Right renal pelvis (tissue), 4 donors: ENCODE data around the gene ADGRB3. TPM values are rescaled to one million over a fixed set of nuclear protein-coding genes. Genes with fewer than 3 reads are reported as not detected.
"Not testable (repeated sequence)": the region's sequence is repeated elsewhere in the genome, so short reads cannot be mapped to it uniquely, and the experiment has no call there.

Experiments
- DNase-seq, 4 donors: peaks; one replicate each; pipeline ENCODE4 v3.0.0-alpha.2; 2013; ENCODE audit warnings: low read depth in 4 of 4, low spot score in 3 of 4, missing footprints in 1 of 4
- polyA plus RNA-seq, 4 donors: library from polyadenylated mRNA; unstranded; fragments of 120-200 nt; gene quantifications; one replicate each; pipeline ENCODE4 v1.2.1, GENCODE V29; 2013; ENCODE audit not compliant: insufficient read length in 4 of 4

Gene ADGRB3
- polyA plus RNA-seq, 4 donors: 4.2 to 5.5 (median 4.9) TPM

GRCh38 chr6:68901044-68901443 lies 266.0 kb downstream of the ADGRB3 start:
- DNase-seq: no peak

GRCh38 chr6:68911334-68911733 lies 276.3 kb downstream of the ADGRB3 start:
- DNase-seq: no peak

- no peak for DNase-seq
Observed at GRCh38 chr6:68911811-68912210, 276.7 kb downstream of the ADGRB3 start.

- DNase-seq: not testable (repeated sequence)
Observed at GRCh38 chr6:68912805-68913204, 277.7 kb downstream of the ADGRB3 start.

- DNase-seq: peak in 3 of 4 donors; percentile 16 to 44 (median 39)
Observed at GRCh38 chr6:68915586-68915985, 280.5 kb downstream of the ADGRB3 start.

GRCh38 chr6:68919537-68919936 lies 284.5 kb downstream of the ADGRB3 start:
- DNase-seq: no peak

- DNase-seq: no peak
Observed at GRCh38 chr6:68941345-68941744, 306.3 kb downstream of the ADGRB3 start.

GRCh38 chr6:68947721-68948120 lies 312.6 kb downstream of the ADGRB3 start:
- DNase-seq: no peak

GRCh38 chr6:68951270-68951669 lies 316.2 kb downstream of the ADGRB3 start:
- DNase-seq: no peak

GRCh38 chr6:68958327-68958726 lies 323.2 kb downstream of the ADGRB3 start:
- no peak for DNase-seq

GRCh38 chr6:68967549-68968300 lies 332.6 kb downstream of the ADGRB3 start:
- DNase-seq: peak; percentile 43 to 48 (median 46)

GRCh38 chr6:68968301-68968649 lies 333.2 kb downstream of the ADGRB3 start:
- DNase-seq: no peak

- no peak for DNase-seq
Observed at GRCh38 chr6:68973066-68973465, 338.0 kb downstream of the ADGRB3 start.

GRCh38 chr6:68975064-68975463 lies 340.0 kb downstream of the ADGRB3 start:
- DNase-seq: no peak

GRCh38 chr6:68975816-68976215 lies 340.7 kb downstream of the ADGRB3 start:
- no peak for DNase-seq

GRCh38 chr6:68976260-68976659 lies 341.2 kb downstream of the ADGRB3 start:
- DNase-seq: no peak

- DNase-seq: no peak
Observed at GRCh38 chr6:68978411-68978810, 343.3 kb downstream of the ADGRB3 start.

GRCh38 chr6:68981668-68982067 lies 346.6 kb downstream of the ADGRB3 start:
- DNase-seq: not testable (repeated sequence)

GRCh38 chr6:68988698-68989097 lies 353.6 kb downstream of the ADGRB3 start:
- no peak for DNase-seq

GRCh38 chr6:68990317-68990716 lies 355.2 kb downstream of the ADGRB3 start:
- DNase-seq: no peak

GRCh38 chr6:68993911-68994310 lies 358.8 kb downstream of the ADGRB3 start:
- DNase-seq: no peak

- no peak for DNase-seq
Observed at GRCh38 chr6:68994521-68994920, 359.4 kb downstream of the ADGRB3 start.

- DNase-seq: no peak
Observed at GRCh38 chr6:69005199-69005598, 370.1 kb downstream of the ADGRB3 start.
